A549 (cell line): ENCODE measurements around the gene OR11H6. TPM values are rescaled to one million over a fixed set of nuclear protein-coding genes. Genes with fewer than 3 reads are reported as not detected.

Source experiments
- ATAC-seq, 2 experiments: fragments of 200-7000 bp in 1 of 2; fragments of >200 bp in 1 of 2; cut with Nextera tagmentation in 1 of 2; cut with Tn5 transposase in 1 of 2; 3 replicates each; pipeline versions ENCODE4 v1.8.0 to v1.9.1; 2018 to 2020; ENCODE audit warnings: mild to moderate bottlenecking in 1 of 2, moderate library complexity in 1 of 2
- CTCF ChIA-PET: fragments of 300-600 bp; sonication (Branson Sonifier 250); formaldehyde crosslinking; extraction: SDS; loops from one replicate; lab custom pipeline; 2021; ENCODE audit warnings: antibody characterized with exemption, inconsistent platforms; lab: Yijun Ruan, JAX
- POLR2A ChIA-PET: fragments of 350-600 bp; formaldehyde crosslinking; extraction: SDS; loops from one replicate; lab custom pipeline; 2021; ENCODE audit warnings: antibody characterized with exemption, inconsistent platforms; lab: Yijun Ruan, JAX
- DNase-seq, 2 experiments: peaks; one replicate each; pipeline versions ENCODE4 v3.0.0 to v3.0.0-alpha.2; 2011 to 2016; ENCODE audit warnings: low read depth in 1 of 2, low spot score in 1 of 2
- FAIRE-seq: peaks from 2 replicates; lab custom pipeline; 2011; peaks lifted over from hg19 to GRCh38; lab: Jason Lieb, UNC
- H3K27ac ChIP-seq, 2 experiments: fragments of >200 bp; sonication (Bioruptor Twin); formaldehyde crosslinking; 3 replicates each; pipeline ENCODE4 v1.5.1; 2016 to 2017
- H3K4me1 ChIP-seq: fragments of >200 bp; sonication (Bioruptor Twin); formaldehyde crosslinking; 3 replicates; pipeline ENCODE4 v1.6.1; 2016
- H3K4me2 ChIP-seq: fragments of >200 bp; sonication (Bioruptor Twin); formaldehyde crosslinking; 3 replicates; pipeline ENCODE4 v1.6.1; 2016
- H3K4me3 ChIP-seq: fragments of >200 bp; sonication (Bioruptor Twin); formaldehyde crosslinking; 3 replicates; pipeline ENCODE4 v1.5.1; 2016
- H3K9me3 ChIP-seq: fragments of >200 bp; sonication (Bioruptor Twin); formaldehyde crosslinking; 3 replicates; pipeline ENCODE4 v1.6.1; 2016
- CBX2 ChIP-seq: fragments of 200-600 bp; sonication (generic); IDR thresholded peaks from 2 replicates; pipeline ENCODE4 v1.6.1; 2016; ENCODE audit warnings: low read depth, mild to moderate bottlenecking, borderline replicate concordance
- CEBPB ChIP-seq, 2 experiments: fragments of >200 bp in 1 of 2; sonication (Bioruptor Twin) in 1 of 2; formaldehyde crosslinking in 1 of 2; IDR thresholded peaks; 2 replicates each; pipeline ENCODE4 v1.6.1; 2012 to 2016
- EHMT2 ChIP-seq: fragments of 200-600 bp; sonication (generic); IDR thresholded peaks from 2 replicates; pipeline ENCODE4 v1.6.1; 2016; ENCODE audit warnings: antibody characterized with exemption, low read depth, mild to moderate bottlenecking, moderate library complexity
- GATA3 ChIP-seq: IDR thresholded peaks from 2 replicates; pipeline ENCODE4 v1.6.1; 2012; ENCODE audit warnings: borderline replicate concordance
- HDAC2 ChIP-seq: fragments of 200-600 bp; sonication (generic); IDR thresholded peaks from 2 replicates; pipeline ENCODE4 v1.6.1; 2016
- HEYL ChIP-seq: fragments of 250-450 bp; sonication (Bioruptor Pico); IDR thresholded peaks from 2 replicates; pipeline ENCODE4 v1.8.0; 2021; ENCODE audit warnings: mild to moderate bottlenecking, moderate library complexity
- HOXB5 ChIP-seq: fragments of 250-450 bp; sonication (Bioruptor Pico); IDR thresholded peaks from 2 replicates; pipeline ENCODE4 v1.5.0; 2020; ENCODE audit warnings: mild to moderate bottlenecking, moderate library complexity
- JUNB ChIP-seq: fragments of >200 bp; sonication (Bioruptor Twin); formaldehyde crosslinking; IDR thresholded peaks from 2 replicates; pipeline ENCODE4 v1.6.1; 2016
- NPAS2 ChIP-seq: fragments of 250-450 bp; sonication (Bioruptor Pico); IDR thresholded peaks from 2 replicates; pipeline ENCODE4 v1.8.0; 2022; ENCODE audit warnings: mild to moderate bottlenecking, moderate library complexity, borderline replicate concordance
- POLR2A ChIP-seq: IDR thresholded peaks from 2 replicates; pipeline ENCODE4 v1.6.1; 2012; ENCODE audit warnings: mild to moderate bottlenecking, low read length
- RFX5 ChIP-seq: fragments of 450-650 bp; IDR thresholded peaks from 2 replicates; pipeline ENCODE4 v1.7.1; 2014; ENCODE audit warnings: antibody characterized with exemption, mild to moderate bottlenecking, moderate library complexity
- ZFP36 ChIP-seq: fragments of 450-650 bp; IDR thresholded peaks from 2 replicates; pipeline ENCODE4 v1.6.1; 2014; ENCODE audit warnings: borderline replicate concordance; ENCODE audit not compliant: partially characterized antibody
- ZSCAN20 ChIP-seq: fragments of 250-450 bp; sonication (Bioruptor Pico); IDR thresholded peaks from 2 replicates; pipeline ENCODE4 v1.8.0; 2022; ENCODE audit warnings: mild to moderate bottlenecking, moderate library complexity
- WGBS: methylation state at CpG from one replicate; pipeline ENCODE4 v1.1.6; 2017; ENCODE audit errors: missing lambda C conversion rate; 5-methylcytosine and 5-hydroxymethylcytosine counted together
- polyA plus RNA-seq, 4 experiments: library from polyadenylated mRNA; depleted of rRNA in 3 of 4; stranded (reverse); fragments of >200 nt; fragmentation: RNase III in 1 of 4; extraction: RNeasy Plus Mini Kit Qiagen cat#74134 plus additional on column Dnase treatment in 1 of 4; gene quantifications; 2 replicates in 3 of 4; 3 replicates in 1 of 4; pipeline ENCODE4 v1.2.3, GENCODE V29; 2011 to 2017
- small RNA-seq, 6 experiments: library from RNA; depleted of rRNA; stranded (forward); fragments of <200 nt; gene quantifications; one replicate each; pipeline ENCODE3, GENCODE V24; 2012
- TF ChIP-seq, protein P1 (sequence below): fragments of 200-600 bp; sonication (generic); IDR thresholded peaks from 2 replicates; pipeline ENCODE4 v1.6.1; 2016; ENCODE audit warnings: antibody characterized with exemption, mild to moderate bottlenecking, moderate library complexity

Gene OR11H6
- polyA plus RNA-seq, 2 of the 4 experiments (the other 2 are of a cell fraction), result not detected

DNA sequence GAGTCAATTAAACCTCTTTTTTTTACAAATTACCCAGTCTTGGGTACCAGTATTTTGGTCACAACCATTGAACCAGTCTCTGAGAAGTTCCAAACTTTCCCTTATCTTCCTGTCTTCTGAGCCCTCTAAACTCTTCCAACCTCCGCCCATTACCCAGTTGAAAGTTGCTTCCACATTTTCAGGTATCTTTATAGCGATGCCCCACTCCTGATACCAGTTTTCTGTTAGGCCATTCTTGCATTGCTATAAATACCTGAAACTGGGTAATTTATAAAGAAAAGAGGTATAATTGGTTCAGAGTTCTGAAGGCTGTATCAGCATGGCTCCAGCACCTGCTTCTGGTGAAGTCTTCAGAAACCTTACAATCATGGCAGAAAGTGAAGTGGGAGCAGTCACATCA is 50.6 kb downstream of the OR11H6 start:
- POLR2A ChIA-PET, result no interaction called here
- FAIRE-seq, result no peak

More for the DNA sequence above, 50.6 kb downstream of the OR11H6 start:
- DNase-seq (no peak), ATAC-seq (no peak)
- H3K4me2 ChIP-seq, result no peak overlapping the region
- TF ChIP-seq POLR2A, result no peak
- no peak for TF ChIP-seq RFX5
- no peak for TF ChIP-seq HDAC2
- TF ChIP-seq NPAS2 (CRISPR knock-in tag), result no peak
- no peak for TF ChIP-seq ZSCAN20 (CRISPR knock-in tag)
- TF ChIP-seq HEYL (CRISPR knock-in tag), result no peak
- TF ChIP-seq EHMT2, result no peak
- no peak for TF ChIP-seq HOXB5
- TF ChIP-seq CEBPB (IDR thresholded peaks at IDR 0.05), result no peak
- no peak for TF ChIP-seq CBX2
- TF ChIP-seq JUNB, result no peak
- TF ChIP-seq, protein P1, sequence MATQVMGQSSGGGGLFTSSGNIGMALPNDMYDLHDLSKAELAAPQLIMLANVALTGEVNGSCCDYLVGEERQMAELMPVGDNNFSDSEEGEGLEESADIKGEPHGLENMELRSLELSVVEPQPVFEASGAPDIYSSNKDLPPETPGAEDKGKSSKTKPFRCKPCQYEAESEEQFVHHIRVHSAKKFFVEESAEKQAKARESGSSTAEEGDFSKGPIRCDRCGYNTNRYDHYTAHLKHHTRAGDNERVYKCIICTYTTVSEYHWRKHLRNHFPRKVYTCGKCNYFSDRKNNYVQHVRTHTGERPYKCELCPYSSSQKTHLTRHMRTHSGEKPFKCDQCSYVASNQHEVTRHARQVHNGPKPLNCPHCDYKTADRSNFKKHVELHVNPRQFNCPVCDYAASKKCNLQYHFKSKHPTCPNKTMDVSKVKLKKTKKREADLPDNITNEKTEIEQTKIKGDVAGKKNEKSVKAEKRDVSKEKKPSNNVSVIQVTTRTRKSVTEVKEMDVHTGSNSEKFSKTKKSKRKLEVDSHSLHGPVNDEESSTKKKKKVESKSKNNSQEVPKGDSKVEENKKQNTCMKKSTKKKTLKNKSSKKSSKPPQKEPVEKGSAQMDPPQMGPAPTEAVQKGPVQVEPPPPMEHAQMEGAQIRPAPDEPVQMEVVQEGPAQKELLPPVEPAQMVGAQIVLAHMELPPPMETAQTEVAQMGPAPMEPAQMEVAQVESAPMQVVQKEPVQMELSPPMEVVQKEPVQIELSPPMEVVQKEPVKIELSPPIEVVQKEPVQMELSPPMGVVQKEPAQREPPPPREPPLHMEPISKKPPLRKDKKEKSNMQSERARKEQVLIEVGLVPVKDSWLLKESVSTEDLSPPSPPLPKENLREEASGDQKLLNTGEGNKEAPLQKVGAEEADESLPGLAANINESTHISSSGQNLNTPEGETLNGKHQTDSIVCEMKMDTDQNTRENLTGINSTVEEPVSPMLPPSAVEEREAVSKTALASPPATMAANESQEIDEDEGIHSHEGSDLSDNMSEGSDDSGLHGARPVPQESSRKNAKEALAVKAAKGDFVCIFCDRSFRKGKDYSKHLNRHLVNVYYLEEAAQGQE, result no peak
- no peak for TF ChIP-seq ZFP36
- TF ChIP-seq GATA3, result no peak
- no peaks in the 10 kb centered on the region for H3K4me1 ChIP-seq
- WGBS, result 93% methylated on average over 2 of the region's 2 CpGs
- H3K4me3 ChIP-seq, result no peak overlapping the region
- CTCF ChIA-PET, result no interaction called here
- no peak overlapping the region for H3K27ac ChIP-seq
- peaks cover 26% of the 10 kb centered on the region for H3K9me3 ChIP-seq

Small RNAs within 50 kb of the gene (small RNA-seq; reads per million reads assigned to genes)
- gene GTF2IP22, result 0 reads per million in 6 experiments

Other genes with a start within 250 kb of the OR11H6 start
- not detected in 2 replicates for gene OR4K15, start 248.1 kb upstream of the OR11H6 start, polyA plus RNA-seq (2011; rRNA removed)
- not detected in 3 replicates for gene OR4K15, start 248.1 kb upstream of the OR11H6 start, polyA plus RNA-seq (2017; fragmentation: RNase III; extraction: RNeasy Plus Mini Kit Qiagen cat#74134 plus additional on column Dnase treatment)
- gene OR4Q2, start 221.5 kb upstream of the OR11H6 start, polyA plus RNA-seq (2011; rRNA removed), result not detected in 2 replicates
- not detected in 3 replicates for gene OR4Q2, start 221.5 kb upstream of the OR11H6 start, polyA plus RNA-seq (2017; fragmentation: RNase III; extraction: RNeasy Plus Mini Kit Qiagen cat#74134 plus additional on column Dnase treatment)
- not detected in 2 replicates for gene OR4K14, start 204.4 kb upstream of the OR11H6 start, polyA plus RNA-seq (2011; rRNA removed)
- gene OR4K14, start 204.4 kb upstream of the OR11H6 start, polyA plus RNA-seq (2017; fragmentation: RNase III; extraction: RNeasy Plus Mini Kit Qiagen cat#74134 plus additional on column Dnase treatment), result not detected in 3 replicates
- not detected in 2 replicates for gene OR4K13, start 187.7 kb upstream of the OR11H6 start, polyA plus RNA-seq (2011; rRNA removed)
- gene OR4K13, start 187.7 kb upstream of the OR11H6 start, polyA plus RNA-seq (2017; fragmentation: RNase III; extraction: RNeasy Plus Mini Kit Qiagen cat#74134 plus additional on column Dnase treatment), result not detected in 3 replicates
- gene OR4L1, start 163.7 kb upstream of the OR11H6 start, polyA plus RNA-seq (2011; rRNA removed), result not detected in 2 replicates
- not detected in 3 replicates for gene OR4L1, start 163.7 kb upstream of the OR11H6 start, polyA plus RNA-seq (2017; fragmentation: RNase III; extraction: RNeasy Plus Mini Kit Qiagen cat#74134 plus additional on column Dnase treatment)
- not detected in 2 replicates for gene OR4K17, start 113.0 kb upstream of the OR11H6 start, polyA plus RNA-seq (2011; rRNA removed)
- not detected in 3 replicates for gene OR4K17, start 113.0 kb upstream of the OR11H6 start, polyA plus RNA-seq (2017; fragmentation: RNase III; extraction: RNeasy Plus Mini Kit Qiagen cat#74134 plus additional on column Dnase treatment)
- not detected in 2 replicates for gene OR4N5, start 84.9 kb upstream of the OR11H6 start, polyA plus RNA-seq (2011; rRNA removed)
- gene OR4N5, start 84.9 kb upstream of the OR11H6 start, polyA plus RNA-seq (2017; fragmentation: RNase III; extraction: RNeasy Plus Mini Kit Qiagen cat#74134 plus additional on column Dnase treatment), result not detected in 3 replicates
- not detected in 2 replicates for gene OR11G2, start 32.8 kb upstream of the OR11H6 start, polyA plus RNA-seq (2011; rRNA removed)
- not detected in 3 replicates for gene OR11G2, start 32.8 kb upstream of the OR11H6 start, polyA plus RNA-seq (2017; fragmentation: RNase III; extraction: RNeasy Plus Mini Kit Qiagen cat#74134 plus additional on column Dnase treatment)
- gene OR11H7, start 5.3 kb downstream of the OR11H6 start, polyA plus RNA-seq (2011; rRNA removed), result not detected in 2 replicates
- not detected in 3 replicates for gene OR11H7, start 5.3 kb downstream of the OR11H6 start, polyA plus RNA-seq (2017; fragmentation: RNase III; extraction: RNeasy Plus Mini Kit Qiagen cat#74134 plus additional on column Dnase treatment)
- gene OR11H4, start 15.6 kb downstream of the OR11H6 start, polyA plus RNA-seq (2011; rRNA removed), result not detected in 2 replicates
- gene OR11H4, start 15.6 kb downstream of the OR11H6 start, polyA plus RNA-seq (2017; fragmentation: RNase III; extraction: RNeasy Plus Mini Kit Qiagen cat#74134 plus additional on column Dnase treatment), result not detected in 3 replicates
- gene TTC5, start 82.2 kb downstream of the OR11H6 start, polyA plus RNA-seq (2011; rRNA removed), result 21.9 and 31.2 TPM in 2 replicates
- gene TTC5, start 82.2 kb downstream of the OR11H6 start, polyA plus RNA-seq (2017; fragmentation: RNase III; extraction: RNeasy Plus Mini Kit Qiagen cat#74134 plus additional on column Dnase treatment), result 25.1 to 30.2 TPM (median 30.1 TPM) in 3 replicates
- 98.2 and 121 TPM in 2 replicates for gene CCNB1IP1, start 109.6 kb downstream of the OR11H6 start, polyA plus RNA-seq (2011; rRNA removed)
- 29.9 to 32.6 TPM (median 30.8 TPM) in 3 replicates for gene CCNB1IP1, start 109.6 kb downstream of the OR11H6 start, polyA plus RNA-seq (2017; fragmentation: RNase III; extraction: RNeasy Plus Mini Kit Qiagen cat#74134 plus additional on column Dnase treatment)
- 39.8 and 42.3 TPM in 2 replicates for gene PARP2, start 119.9 kb downstream of the OR11H6 start, polyA plus RNA-seq (2011; rRNA removed)
- 42.0 to 43.4 TPM (median 42.1 TPM) in 3 replicates for gene PARP2, start 119.9 kb downstream of the OR11H6 start, polyA plus RNA-seq (2017; fragmentation: RNase III; extraction: RNeasy Plus Mini Kit Qiagen cat#74134 plus additional on column Dnase treatment)
- gene TEP1, start 189.8 kb downstream of the OR11H6 start, polyA plus RNA-seq (2011; rRNA removed), result 17.5 and 22.2 TPM in 2 replicates
- 6.8 to 8.0 TPM (median 7.4 TPM) in 3 replicates for gene TEP1, start 189.8 kb downstream of the OR11H6 start, polyA plus RNA-seq (2017; fragmentation: RNase III; extraction: RNeasy Plus Mini Kit Qiagen cat#74134 plus additional on column Dnase treatment)
- not detected in 2 replicates for gene KLHL33, start 212.5 kb downstream of the OR11H6 start, polyA plus RNA-seq (2011; rRNA removed)
- gene KLHL33, start 212.5 kb downstream of the OR11H6 start, polyA plus RNA-seq (2017; fragmentation: RNase III; extraction: RNeasy Plus Mini Kit Qiagen cat#74134 plus additional on column Dnase treatment), result not detected in 3 replicates
- 32.8 and 33.2 TPM in 2 replicates for gene OSGEP, start 231.1 kb downstream of the OR11H6 start, polyA plus RNA-seq (2011; rRNA removed)
- gene OSGEP, start 231.1 kb downstream of the OR11H6 start, polyA plus RNA-seq (2017; fragmentation: RNase III; extraction: RNeasy Plus Mini Kit Qiagen cat#74134 plus additional on column Dnase treatment), result 30.4 to 36.9 TPM (median 33.6 TPM) in 3 replicates
- 324 and 419 TPM in 2 replicates for gene APEX1, start 231.5 kb downstream of the OR11H6 start, polyA plus RNA-seq (2011; rRNA removed)
- gene APEX1, start 231.5 kb downstream of the OR11H6 start, polyA plus RNA-seq (2017; fragmentation: RNase III; extraction: RNeasy Plus Mini Kit Qiagen cat#74134 plus additional on column Dnase treatment), result 304 to 313 TPM (median 312 TPM) in 3 replicates
- gene PIP4P1, start 237.7 kb downstream of the OR11H6 start, polyA plus RNA-seq (2011; rRNA removed), result 30.4 and 40.6 TPM in 2 replicates
- 24.6 to 35.8 TPM (median 33.0 TPM) in 3 replicates for gene PIP4P1, start 237.7 kb downstream of the OR11H6 start, polyA plus RNA-seq (2017; fragmentation: RNase III; extraction: RNeasy Plus Mini Kit Qiagen cat#74134 plus additional on column Dnase treatment)
- gene PNP, start 245.7 kb downstream of the OR11H6 start, polyA plus RNA-seq (2011; rRNA removed), result 111 and 129 TPM in 2 replicates
- gene PNP, start 245.7 kb downstream of the OR11H6 start, polyA plus RNA-seq (2017; fragmentation: RNase III; extraction: RNeasy Plus Mini Kit Qiagen cat#74134 plus additional on column Dnase treatment), result 95.9 to 103 TPM (median 97.3 TPM) in 3 replicates